ENCODE results near the gene DTWD2. TPM values are rescaled to one million over a fixed set of nuclear protein-coding genes. Genes with fewer than 3 reads are reported as not detected.

Gene DTWD2
- polyA plus RNA-seq, 1 donor from 2014 or later: 3.3 TPM

GRCh38 chr5:118988866-118989180 lies 476 bp upstream of the DTWD2 start:
- Histone ChIP-seq H3K4me2 (ENCODE audit: low read length) (peak overlapping the region; percentile 8), H4K20me1 (ENCODE audit: insufficient read depth) (no peaks in the 10 kb centered on the region), H3F3A (ENCODE audit: insufficient read depth, low read length, poor library complexity, severe bottlenecking) (no peaks in the 10 kb centered on the region), H3K27ac (ENCODE audit: low read length) (no peak overlapping the region), H2AFZ (ENCODE audit: low read depth, low read length) (peak overlapping the region; percentile 45), H3K9me2 (ENCODE audit: insufficient read depth, low read length) (no peaks in the 10 kb centered on the region), H3K36me3 (ENCODE audit: insufficient read depth, low read length) (no peaks in the 10 kb centered on the region), H3K9ac (ENCODE audit: low read length) (peak overlapping the region; percentile 6), H3K27me3 (ENCODE audit: insufficient read depth, low read depth, low read length) (no peaks in the 10 kb centered on the region), H3K4me3 (ENCODE audit: low read length) (peak overlapping the region; percentile 71), H3K9me3 (ENCODE audit: low read length) (no peaks in the 10 kb centered on the region), H3K79me2 (replicated peaks; ENCODE audit: insufficient read depth, low read length) (peaks cover 4% of the 10 kb centered on the region)
- TF ChIP-seq EZH2 (IDR thresholded peaks at IDR 0.05; ENCODE audit: borderline replicate concordance, insufficient read depth, low read length, poor library complexity, severe bottlenecking): no peak
- TF ChIP-seq TAF1 (IDR thresholded peaks at IDR 0.05; ENCODE audit: low read depth): no peak
- no peak for TF ChIP-seq EP300 (conservative IDR thresholded peaks at IDR 0.05; ENCODE audit: poor library complexity, severe bottlenecking)
- no peak for TF ChIP-seq CTCF (IDR thresholded peaks at IDR 0.05; ENCODE audit: poor library complexity, severe bottlenecking)
- no peak for TF ChIP-seq POLR2AphosphoS5 (IDR thresholded peaks at IDR 0.05)
- TF ChIP-seq RAD21 (conservative IDR thresholded peaks at IDR 0.05): no peak

- no peaks in the 10 kb centered on the region for H3F3A ChIP-seq (ENCODE audit: insufficient read depth, low read length, poor library complexity, severe bottlenecking)
- H3K79me2 ChIP-seq (replicated peaks; ENCODE audit: insufficient read depth, low read length): peaks cover 4% of the 10 kb centered on the region
- H3K9ac ChIP-seq (ENCODE audit: low read length): no peak overlapping the region
- no peaks in the 10 kb centered on the region for H4K20me1 ChIP-seq (ENCODE audit: insufficient read depth)
- no peak overlapping the region for H3K4me2 ChIP-seq (ENCODE audit: low read length)
- no peaks in the 10 kb centered on the region for H3K36me3 ChIP-seq (ENCODE audit: insufficient read depth, low read length)
- H3K27ac ChIP-seq (ENCODE audit: low read length): no peak overlapping the region
- TF ChIP-seq CTCF (IDR thresholded peaks at IDR 0.05; ENCODE audit: poor library complexity, severe bottlenecking) (no peak), POLR2AphosphoS5 (IDR thresholded peaks at IDR 0.05) (no peak), REST (IDR thresholded peaks at IDR 0.05; ENCODE audit: borderline replicate concordance) (no peak), RAD21 (conservative IDR thresholded peaks at IDR 0.05) (no peak), EZH2 (IDR thresholded peaks at IDR 0.05; ENCODE audit: borderline replicate concordance, insufficient read depth, low read length, poor library complexity, severe bottlenecking) (no peak), TAF1 (IDR thresholded peaks at IDR 0.05; ENCODE audit: low read depth) (no peak), MXI1 (conservative IDR thresholded peaks at IDR 0.05; ENCODE audit: poor library complexity, severe bottlenecking) (no peak), SMC3 (conservative IDR thresholded peaks at IDR 0.05; ENCODE audit: poor library complexity) (no peak), EP300 (conservative IDR thresholded peaks at IDR 0.05; ENCODE audit: poor library complexity, severe bottlenecking) (no peak)
- H3K27me3 ChIP-seq (ENCODE audit: insufficient read depth, low read depth, low read length): no peaks in the 10 kb centered on the region
- no peaks in the 10 kb centered on the region for H3K9me2 ChIP-seq (ENCODE audit: insufficient read depth, low read length)
- H3K4me3 ChIP-seq (ENCODE audit: low read length): no peak overlapping the region
- H3K9me3 ChIP-seq (ENCODE audit: low read length): no peaks in the 10 kb centered on the region
- H2AFZ ChIP-seq (ENCODE audit: low read depth, low read length): no peak overlapping the region
Observed at GRCh38 chr5:118984602-118985001, 3.7 kb downstream of the DTWD2 start.

Measured in neural cell (in vitro differentiated cells).